ENCODE data around the gene BEGAIN.

Gene BEGAIN

GRCh38 chr14:100538351-100539002, 48.7 kb downstream of the BEGAIN start:
- no peak for DNase-seq (ENCODE audit: low read depth)
- TF ChIP-seq MAX (IDR thresholded peaks at IDR 0.05; ENCODE audit: low read depth, low read length): no peak
- no peak for TF ChIP-seq CTCF (IDR thresholded peaks at IDR 0.05; ENCODE audit: low read depth, low read length)
- TF ChIP-seq MYC (IDR thresholded peaks at IDR 0.05; ENCODE audit: low read depth, low read length): no peak
- no peak for TF ChIP-seq POLR2A (IDR thresholded peaks at IDR 0.05; ENCODE audit: extremely low read depth, insufficient read length)
- H3K4me3 ChIP-seq (ENCODE audit: low read depth, low read length): no peak overlapping the region

GRCh38 chr14:100537446-100538350, 49.5 kb downstream of the BEGAIN start:
- H3K4me3 ChIP-seq (ENCODE audit: low read depth, low read length): no peak overlapping the region
- DNase-seq (ENCODE audit: low read depth): no peak
- TF ChIP-seq MYC (IDR thresholded peaks at IDR 0.05; ENCODE audit: low read depth, low read length) (no peak), CTCF (IDR thresholded peaks at IDR 0.05; ENCODE audit: low read depth, low read length) (no peak), MAX (IDR thresholded peaks at IDR 0.05; ENCODE audit: low read depth, low read length) (no peak), POLR2A (IDR thresholded peaks at IDR 0.05; ENCODE audit: extremely low read depth, insufficient read length) (no peak)

- no peak for DNase-seq (ENCODE audit: low read depth)
- no peak overlapping the region for H3K4me3 ChIP-seq (ENCODE audit: low read depth, low read length)
- TF ChIP-seq POLR2A (IDR thresholded peaks at IDR 0.05; ENCODE audit: extremely low read depth, insufficient read length) (no peak), MAX (IDR thresholded peaks at IDR 0.05; ENCODE audit: low read depth, low read length) (no peak), MYC (IDR thresholded peaks at IDR 0.05; ENCODE audit: low read depth, low read length) (no peak), CTCF (IDR thresholded peaks at IDR 0.05; ENCODE audit: low read depth, low read length) (no peak)
These were observed 50.3 kb downstream of the BEGAIN start for GRCh38 chr14:100536721-100537445.

GRCh38 chr14:100536121-100536510, 51.1 kb downstream of the BEGAIN start:
- no peak for TF ChIP-seq POLR2A (IDR thresholded peaks at IDR 0.05; ENCODE audit: extremely low read depth, insufficient read length)
- no peak for TF ChIP-seq CTCF (IDR thresholded peaks at IDR 0.05; ENCODE audit: low read depth, low read length)
- no peak for TF ChIP-seq MAX (IDR thresholded peaks at IDR 0.05; ENCODE audit: low read depth, low read length)
- no peak for TF ChIP-seq MYC (IDR thresholded peaks at IDR 0.05; ENCODE audit: low read depth, low read length)
- no peak overlapping the region for H3K4me3 ChIP-seq (ENCODE audit: low read depth, low read length)
- no peak for DNase-seq (ENCODE audit: low read depth)

- DNase-seq (ENCODE audit: low read depth): no peak
- TF ChIP-seq MAX (IDR thresholded peaks at IDR 0.05; ENCODE audit: low read depth, low read length) (0 out of 2 replicates have a peak, but pooled peaks have one; percentile 17), CTCF (IDR thresholded peaks at IDR 0.05; ENCODE audit: low read depth, low read length) (no peak)
- H3K4me3 ChIP-seq (ENCODE audit: low read depth, low read length): no peak overlapping the region
These were observed 51.7 kb downstream of the BEGAIN start for GRCh38 chr14:100535287-100536120.

Measured in NB4 (cell line).